Measurements from ENCODE around the gene RANBP1. TPM values are rescaled to one million over a fixed set of nuclear protein-coding genes. Genes with fewer than 3 reads are reported as not detected.

The RANBP1 gene
- total and polyA plus RNA-seq, 9 of the 15 experiments (the other 6 are each of a cell fraction or from before 2014, with no cell fraction given) = 162 to 2,891 (median 1,289) TPM

DNA sequence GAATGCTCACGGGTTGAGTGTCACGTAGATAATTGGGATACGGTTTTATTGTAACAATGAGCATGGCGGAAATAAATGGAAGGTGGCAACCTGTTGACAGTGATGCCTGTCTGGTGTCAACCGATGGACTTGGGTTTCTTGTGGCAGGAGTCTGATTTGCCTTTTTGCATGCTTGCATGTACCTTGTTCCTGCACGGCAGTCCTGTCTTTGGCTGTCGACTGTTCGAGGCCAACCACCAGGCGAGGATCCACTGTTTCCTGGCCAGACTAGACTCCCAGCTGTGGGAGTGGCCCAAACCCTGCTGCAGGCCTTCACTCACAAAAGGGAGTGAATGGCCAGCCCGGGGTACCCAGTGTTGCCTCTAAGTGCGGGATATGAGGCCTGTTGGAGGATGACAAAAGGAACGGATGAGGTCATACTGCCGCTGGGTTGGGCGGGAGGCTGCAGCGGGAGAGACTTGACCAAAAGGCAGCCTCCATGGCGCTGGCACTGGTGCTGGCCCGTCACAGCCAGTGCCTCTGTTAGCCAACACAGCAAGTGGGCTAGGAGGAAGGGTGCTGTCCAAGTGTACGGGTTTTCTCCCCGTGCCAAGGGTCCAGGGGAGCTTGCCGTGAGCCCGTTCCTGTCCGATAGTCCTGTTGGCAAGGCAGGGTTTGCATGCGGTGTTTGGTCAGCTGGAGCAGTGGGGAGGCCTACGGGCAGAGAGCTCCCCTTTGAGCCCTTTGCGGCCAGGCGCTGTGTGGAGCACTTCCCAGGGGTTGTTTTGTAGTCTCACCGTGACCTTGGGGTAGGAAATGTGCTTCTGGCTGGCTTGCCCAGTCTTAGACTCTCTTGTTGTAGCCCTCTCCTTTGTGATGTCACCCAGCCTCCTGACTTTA is 34.9 kb upstream of the RANBP1 start (continued):
- TF ChIP-seq, protein P1, sequence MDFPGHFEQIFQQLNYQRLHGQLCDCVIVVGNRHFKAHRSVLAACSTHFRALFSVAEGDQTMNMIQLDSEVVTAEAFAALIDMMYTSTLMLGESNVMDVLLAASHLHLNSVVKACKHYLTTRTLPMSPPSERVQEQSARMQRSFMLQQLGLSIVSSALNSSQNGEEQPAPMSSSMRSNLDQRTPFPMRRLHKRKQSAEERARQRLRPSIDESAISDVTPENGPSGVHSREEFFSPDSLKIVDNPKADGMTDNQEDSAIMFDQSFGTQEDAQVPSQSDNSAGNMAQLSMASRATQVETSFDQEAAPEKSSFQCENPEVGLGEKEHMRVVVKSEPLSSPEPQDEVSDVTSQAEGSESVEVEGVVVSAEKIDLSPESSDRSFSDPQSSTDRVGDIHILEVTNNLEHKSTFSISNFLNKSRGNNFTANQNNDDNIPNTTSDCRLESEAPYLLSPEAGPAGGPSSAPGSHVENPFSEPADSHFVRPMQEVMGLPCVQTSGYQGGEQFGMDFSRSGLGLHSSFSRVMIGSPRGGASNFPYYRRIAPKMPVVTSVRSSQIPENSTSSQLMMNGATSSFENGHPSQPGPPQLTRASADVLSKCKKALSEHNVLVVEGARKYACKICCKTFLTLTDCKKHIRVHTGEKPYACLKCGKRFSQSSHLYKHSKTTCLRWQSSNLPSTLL (IDR thresholded peaks at IDR 0.05) = no peak
- no peak for TF ChIP-seq MXD1 (CRISPR knock-in tag; IDR thresholded peaks at IDR 0.05; ENCODE audit: borderline replicate concordance, poor library complexity, severe bottlenecking)
- no peak for TF ChIP-seq GATAD2B (IDR thresholded peaks at IDR 0.05; ENCODE audit: borderline replicate concordance)
- TF ChIP-seq POLR3A (IDR thresholded peaks at IDR 0.05; ENCODE audit: borderline replicate concordance, extremely low read depth, insufficient read depth, insufficient read length) = no peak
- TF ChIP-seq E2F1 (CRISPR knock-in tag; IDR thresholded peaks at IDR 0.05) = peak; percentile 94
- no peak; the same call in 1 of the 2 replicates for TF ChIP-seq MTF1 (CRISPR knock-in tag; IDR thresholded peaks at IDR 0.05; ENCODE audit: borderline replicate concordance)
- peak in 1 of 2 experiments; percentile 75; a peak in 3 of 4 replicates for TF ChIP-seq RCOR1 (IDR thresholded peaks at IDR 0.05; ENCODE audit: borderline replicate concordance in 1 of 2, low read depth in 2 of 2, low read length in 2 of 2)
- no peak for TF ChIP-seq ZNF584 (CRISPR knock-in tag; IDR thresholded peaks at IDR 0.05; ENCODE audit: low read depth)
- no peak for TF ChIP-seq BRF1 (IDR thresholded peaks at IDR 0.05; ENCODE audit: borderline replicate concordance, extremely low read depth, insufficient read length)
- TF ChIP-seq ZNF217 (CRISPR knock-in tag; IDR thresholded peaks at IDR 0.05) = no peak
- no peak for TF ChIP-seq MCM7 (IDR thresholded peaks at IDR 0.05)
- TF ChIP-seq HES1 (IDR thresholded peaks at IDR 0.05; ENCODE audit: low read depth) = no peak
- no peak for TF ChIP-seq TAF9B (IDR thresholded peaks at IDR 0.05; ENCODE audit: partially characterized antibody)
- TF ChIP-seq, protein P2, sequence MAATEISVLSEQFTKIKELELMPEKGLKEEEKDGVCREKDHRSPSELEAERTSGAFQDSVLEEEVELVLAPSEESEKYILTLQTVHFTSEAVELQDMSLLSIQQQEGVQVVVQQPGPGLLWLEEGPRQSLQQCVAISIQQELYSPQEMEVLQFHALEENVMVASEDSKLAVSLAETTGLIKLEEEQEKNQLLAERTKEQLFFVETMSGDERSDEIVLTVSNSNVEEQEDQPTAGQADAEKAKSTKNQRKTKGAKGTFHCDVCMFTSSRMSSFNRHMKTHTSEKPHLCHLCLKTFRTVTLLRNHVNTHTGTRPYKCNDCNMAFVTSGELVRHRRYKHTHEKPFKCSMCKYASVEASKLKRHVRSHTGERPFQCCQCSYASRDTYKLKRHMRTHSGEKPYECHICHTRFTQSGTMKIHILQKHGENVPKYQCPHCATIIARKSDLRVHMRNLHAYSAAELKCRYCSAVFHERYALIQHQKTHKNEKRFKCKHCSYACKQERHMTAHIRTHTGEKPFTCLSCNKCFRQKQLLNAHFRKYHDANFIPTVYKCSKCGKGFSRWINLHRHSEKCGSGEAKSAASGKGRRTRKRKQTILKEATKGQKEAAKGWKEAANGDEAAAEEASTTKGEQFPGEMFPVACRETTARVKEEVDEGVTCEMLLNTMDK (IDR thresholded peaks at IDR 0.05; ENCODE audit: borderline replicate concordance, insufficient read depth, low read depth, low read length, poor library complexity, severe bottlenecking) = no peak
- TF ChIP-seq, protein P3, sequence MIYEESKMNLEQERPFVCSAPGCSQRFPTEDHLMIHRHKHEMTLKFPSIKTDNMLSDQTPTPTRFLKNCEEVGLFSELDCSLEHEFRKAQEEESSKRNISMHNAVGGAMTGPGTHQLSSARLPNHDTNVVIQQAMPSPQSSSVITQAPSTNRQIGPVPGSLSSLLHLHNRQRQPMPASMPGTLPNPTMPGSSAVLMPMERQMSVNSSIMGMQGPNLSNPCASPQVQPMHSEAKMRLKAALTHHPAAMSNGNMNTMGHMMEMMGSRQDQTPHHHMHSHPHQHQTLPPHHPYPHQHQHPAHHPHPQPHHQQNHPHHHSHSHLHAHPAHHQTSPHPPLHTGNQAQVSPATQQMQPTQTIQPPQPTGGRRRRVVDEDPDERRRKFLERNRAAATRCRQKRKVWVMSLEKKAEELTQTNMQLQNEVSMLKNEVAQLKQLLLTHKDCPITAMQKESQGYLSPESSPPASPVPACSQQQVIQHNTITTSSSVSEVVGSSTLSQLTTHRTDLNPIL (CRISPR knock-in tag; IDR thresholded peaks at IDR 0.05) = no peak
- TF ChIP-seq MEF2D (tag; conservative IDR thresholded peaks at IDR 0.05; ENCODE audit: low read depth) = no peak; the same call in 1 of the 2 replicates
- TF ChIP-seq MXI1 (IDR thresholded peaks at IDR 0.05; ENCODE audit: low read depth, low read length) = 0 out of 2 replicates have a peak, but pooled peaks have one; percentile 43
- TF ChIP-seq CBX1 (IDR thresholded peaks at IDR 0.05; ENCODE audit: low read depth) = no peak

All from K562 (cell line).